C4-2B (cell line): ENCODE measurements around the gene CDC42BPG.

Experiments used
- H3K27ac ChIP-seq: fragments of 450-650 bp; 2 replicates; pipeline ENCODE4 v1.5.1; 2017
- ZFX ChIP-seq: fragments of 450-650 bp; IDR thresholded peaks from 2 replicates; pipeline ENCODE4 v1.6.1; 2017
- TF ChIP-seq, protein P1 (sequence below): fragments of 450-650 bp; conservative IDR thresholded peaks from 2 replicates; pipeline ENCODE4 v1.5.1; 2017; ENCODE audit warnings: mild to moderate bottlenecking

CDC42BPG gene

DNA sequence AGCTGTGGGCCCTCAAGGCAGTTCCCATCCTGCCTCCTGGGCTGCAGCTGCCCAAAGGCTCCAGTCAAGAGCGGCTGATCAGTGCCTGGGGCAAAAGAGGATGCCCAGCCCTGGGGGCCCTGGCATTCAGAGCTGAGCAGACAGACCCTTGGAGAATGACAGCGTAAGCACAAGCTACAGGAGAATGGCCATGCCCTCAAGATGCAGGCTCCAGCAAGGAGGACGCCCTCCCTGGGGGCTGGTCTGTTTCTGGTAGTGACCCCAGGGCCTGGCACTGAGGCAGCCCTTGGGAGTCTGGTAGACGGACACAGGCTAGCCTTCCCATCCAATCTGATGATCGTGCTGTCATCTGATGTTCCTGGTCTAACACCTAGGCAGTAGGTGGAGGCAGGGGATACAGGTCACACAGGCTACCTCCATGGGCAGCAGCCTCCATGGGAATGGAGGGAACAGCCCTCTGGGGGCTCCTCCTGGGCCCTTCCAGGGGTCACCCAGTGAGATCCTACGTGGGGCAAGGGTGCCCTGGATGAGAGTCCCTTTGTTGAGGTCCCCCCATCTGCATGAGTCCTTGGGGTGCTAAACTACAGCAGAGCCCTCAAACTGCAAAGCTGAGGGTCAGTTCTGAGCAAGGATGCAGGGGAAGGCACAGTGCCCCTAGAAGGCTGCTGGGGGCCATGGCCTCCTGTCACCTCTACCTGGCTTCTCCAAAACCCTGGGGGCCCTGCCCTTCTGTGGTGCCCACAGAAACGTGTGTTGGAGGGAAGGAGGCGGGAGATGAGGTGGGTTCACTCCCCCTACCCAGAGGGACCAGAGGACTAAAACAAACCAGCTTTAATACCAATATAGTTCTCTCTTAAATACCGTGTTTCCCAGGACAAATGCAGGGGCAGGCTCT lies 55.9 kb downstream of the CDC42BPG start:
- TF ChIP-seq, protein P1, sequence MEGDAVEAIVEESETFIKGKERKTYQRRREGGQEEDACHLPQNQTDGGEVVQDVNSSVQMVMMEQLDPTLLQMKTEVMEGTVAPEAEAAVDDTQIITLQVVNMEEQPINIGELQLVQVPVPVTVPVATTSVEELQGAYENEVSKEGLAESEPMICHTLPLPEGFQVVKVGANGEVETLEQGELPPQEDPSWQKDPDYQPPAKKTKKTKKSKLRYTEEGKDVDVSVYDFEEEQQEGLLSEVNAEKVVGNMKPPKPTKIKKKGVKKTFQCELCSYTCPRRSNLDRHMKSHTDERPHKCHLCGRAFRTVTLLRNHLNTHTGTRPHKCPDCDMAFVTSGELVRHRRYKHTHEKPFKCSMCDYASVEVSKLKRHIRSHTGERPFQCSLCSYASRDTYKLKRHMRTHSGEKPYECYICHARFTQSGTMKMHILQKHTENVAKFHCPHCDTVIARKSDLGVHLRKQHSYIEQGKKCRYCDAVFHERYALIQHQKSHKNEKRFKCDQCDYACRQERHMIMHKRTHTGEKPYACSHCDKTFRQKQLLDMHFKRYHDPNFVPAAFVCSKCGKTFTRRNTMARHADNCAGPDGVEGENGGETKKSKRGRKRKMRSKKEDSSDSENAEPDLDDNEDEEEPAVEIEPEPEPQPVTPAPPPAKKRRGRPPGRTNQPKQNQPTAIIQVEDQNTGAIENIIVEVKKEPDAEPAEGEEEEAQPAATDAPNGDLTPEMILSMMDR, result no peak
- no peak for TF ChIP-seq ZFX
- H3K27ac ChIP-seq, result no peak overlapping the region

DNA sequence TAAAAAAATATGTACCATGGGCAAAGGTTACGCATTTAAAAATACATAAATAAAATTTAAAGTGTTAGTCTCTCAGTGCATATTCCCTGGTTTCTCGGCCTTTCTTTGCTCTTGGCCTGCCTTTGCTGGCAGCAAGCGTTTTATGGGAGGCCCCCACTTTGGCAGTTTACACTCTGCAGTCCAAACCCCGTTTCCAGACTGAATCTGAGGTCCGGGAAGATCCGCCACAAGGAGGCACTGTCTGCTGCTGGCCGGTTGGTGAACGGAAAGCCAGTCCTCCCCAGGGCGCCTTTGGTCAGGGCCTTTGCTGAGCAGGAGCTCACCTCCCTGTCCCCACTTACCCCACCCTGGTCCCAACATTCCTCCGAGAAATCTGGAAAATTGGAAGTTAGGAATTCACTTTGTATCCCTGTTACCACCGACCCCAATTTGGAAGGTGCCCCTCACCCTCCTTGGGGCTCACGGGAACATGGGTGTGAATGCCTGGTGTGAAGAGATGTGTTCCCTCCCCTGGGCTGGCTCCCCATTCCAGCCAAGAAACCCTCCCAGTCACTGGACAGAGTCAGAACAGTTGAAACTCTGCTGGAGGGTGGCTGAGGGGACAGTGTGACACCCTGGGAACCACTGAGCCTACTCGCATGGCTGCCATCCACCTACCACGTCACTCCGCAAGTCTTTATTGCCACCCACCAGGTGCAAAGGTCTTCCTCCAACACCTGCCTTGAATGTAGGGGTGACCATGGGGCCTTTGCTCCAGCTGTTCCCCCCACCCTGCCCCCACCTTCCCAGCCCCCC lies 56.7 kb downstream of the CDC42BPG start:
- H3K27ac ChIP-seq, result no peak overlapping the region
- no peak for TF ChIP-seq ZFX
- TF ChIP-seq, protein P1, result peak; percentile 91

DNA sequence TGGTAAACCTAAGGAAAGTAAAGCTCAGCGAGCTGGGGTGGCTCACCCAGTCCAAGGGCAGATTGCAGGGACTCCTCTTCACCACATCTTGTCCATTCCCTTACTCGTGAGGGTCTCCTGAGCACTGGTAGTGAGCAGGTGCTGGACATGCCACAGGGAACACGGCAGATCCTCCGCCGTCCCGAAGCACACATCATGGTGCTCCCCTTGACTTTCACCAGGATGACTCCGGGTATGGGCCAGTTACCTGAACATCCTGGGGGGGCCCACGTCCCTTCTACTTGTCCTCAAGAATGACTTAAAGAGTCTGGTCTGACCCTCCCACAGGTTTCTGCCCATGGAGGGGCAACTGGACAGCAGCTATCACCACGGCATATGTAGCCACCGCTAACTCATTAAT lies 58.1 kb downstream of the CDC42BPG start:
- H3K27ac ChIP-seq, result no peak overlapping the region
- no peak for TF ChIP-seq ZFX
- TF ChIP-seq, protein P1, result no peak

DNA sequence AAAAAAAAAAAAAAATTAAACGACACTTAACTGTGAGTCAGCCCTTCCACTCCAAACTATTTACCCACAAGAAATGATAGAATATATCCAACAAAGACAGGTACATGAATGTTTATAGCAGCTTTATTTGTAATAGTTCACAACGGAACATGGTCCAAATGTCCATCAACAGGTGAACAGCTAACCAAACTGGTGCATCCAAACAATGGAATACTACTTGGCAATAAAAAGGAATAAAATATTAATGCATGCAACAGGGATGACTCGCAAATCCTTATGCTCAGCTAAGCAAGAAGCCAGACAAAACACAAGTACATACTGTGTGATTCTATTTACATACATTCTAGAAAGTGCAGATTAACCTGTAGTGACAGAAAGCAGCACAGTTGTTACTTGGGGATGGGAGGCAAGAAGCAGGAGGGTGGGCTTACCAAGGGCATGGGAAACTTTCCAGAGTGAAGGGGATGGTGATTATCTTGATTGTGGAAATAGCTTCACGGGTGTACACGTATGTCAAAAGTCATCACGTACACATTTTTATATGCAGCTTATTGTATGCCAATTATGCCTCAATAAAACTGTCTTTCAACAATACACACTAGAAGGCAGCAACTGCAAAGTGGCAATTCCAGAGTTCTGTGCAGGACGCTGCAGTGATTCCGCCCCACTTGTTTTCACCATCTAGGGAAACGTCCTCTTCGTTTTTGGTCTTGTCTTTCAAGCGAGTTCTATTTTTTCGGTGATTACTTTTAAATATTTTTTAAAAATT lies 59.5 kb downstream of the CDC42BPG start:
- no peak overlapping the region for H3K27ac ChIP-seq
- TF ChIP-seq, protein P1, result no peak
- no peak for TF ChIP-seq ZFX

DNA sequence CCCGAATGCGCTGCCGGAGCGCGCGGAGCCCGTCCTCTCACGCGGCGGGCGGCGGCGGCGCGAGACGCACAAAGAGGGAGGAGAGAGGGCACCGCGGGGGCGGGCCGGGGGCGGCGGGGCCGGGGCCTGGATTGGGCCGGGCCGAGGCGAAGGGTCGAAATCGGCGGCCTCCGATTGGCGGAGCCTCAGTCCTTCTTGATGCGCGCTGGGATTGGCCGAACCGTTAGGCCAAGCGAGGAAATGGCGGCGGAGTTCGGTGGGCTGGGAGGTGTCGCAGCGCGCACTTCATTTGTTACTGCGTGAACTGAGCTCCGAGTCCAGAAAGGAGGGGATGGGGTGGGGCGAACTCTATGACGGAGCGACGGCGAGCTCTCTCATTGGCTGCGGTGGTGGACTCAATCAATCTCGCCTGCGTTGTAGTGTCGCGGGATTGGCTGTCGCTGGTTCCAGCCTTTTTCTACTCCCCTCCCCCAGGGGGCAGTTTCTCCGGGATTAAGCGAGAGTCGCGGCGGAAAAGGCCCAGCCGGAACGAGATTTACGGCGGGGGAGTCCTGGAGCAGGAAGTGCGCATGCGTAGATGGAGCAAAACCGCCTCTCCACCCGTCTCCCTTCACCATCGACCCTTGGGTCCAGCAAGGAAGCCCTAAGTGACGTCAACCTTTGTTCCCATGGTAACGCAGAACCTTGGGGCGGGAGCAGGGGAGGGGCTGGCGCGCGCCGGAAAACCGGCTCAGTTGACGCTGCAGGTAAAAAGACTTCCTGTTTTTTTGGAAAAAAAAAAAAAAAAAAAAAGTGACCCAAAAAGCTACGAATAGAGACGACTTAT lies 65.8 kb downstream of the CDC42BPG start, which contains the start of gene SF1:
TSS of gene SF1 (minus strand) at position 70 of the 826 bp plus-strand sequence. CDS start 150 bp downstream, outside the sequence.
- H3K27ac ChIP-seq, result peak within 1 kb of the TSS; percentile 97
- no peak for TF ChIP-seq ZFX
- TF ChIP-seq, protein P1, result no peak

DNA sequence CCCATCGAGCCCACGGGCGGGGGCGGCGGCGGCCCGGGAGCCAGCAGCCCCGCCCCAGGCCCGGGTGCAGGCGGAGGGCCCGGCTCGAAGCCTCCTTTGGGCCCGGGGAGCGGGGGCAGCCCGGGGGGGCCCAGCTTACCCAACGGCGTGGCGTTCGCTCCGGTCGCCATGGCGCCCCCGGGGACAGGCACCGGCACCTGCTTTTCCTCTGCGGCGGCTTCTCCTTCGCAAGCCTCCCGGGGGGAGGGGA lies 66.3 kb downstream of the CDC42BPG start:
- TF ChIP-seq ZFX, result peak; percentile 84
- TF ChIP-seq, protein P1, result no peak
- H3K27ac ChIP-seq, result peak overlapping the region; percentile 97
